ENCODE measurements around the gene PJA1. TPM values are rescaled to one million over a fixed set of nuclear protein-coding genes. Genes with fewer than 3 reads are reported as not detected.
A peak's percentile ranks its signal among the peaks of the same experiment; 100 is the strongest.

Gene PJA1
- polyA plus RNA-seq, 4 donors = 95.0 to 117 (median 101) TPM

- no peak for DNase-seq (ENCODE audit: low read depth in 4 of 4, low spot score in 3 of 4)
These were observed 20.2 kb downstream of the PJA1 start for GRCh38 chrX:69144838-69145680.

GRCh38 chrX:69143530-69143929, 21.7 kb downstream of the PJA1 start:
- no peak for DNase-seq (ENCODE audit: low read depth in 4 of 4, low spot score in 3 of 4)

GRCh38 chrX:69142788-69143469, 22.3 kb downstream of the PJA1 start:
- DNase-seq (ENCODE audit: low read depth in 4 of 4, low spot score in 3 of 4) = no peak

- DNase-seq (ENCODE audit: low read depth in 4 of 4, low spot score in 3 of 4) = no peak
These were observed 24.4 kb downstream of the PJA1 start for GRCh38 chrX:69140837-69141236.

- no peak for DNase-seq (ENCODE audit: low read depth in 4 of 4, low spot score in 3 of 4)
These were observed 25.7 kb downstream of the PJA1 start for GRCh38 chrX:69139516-69139915.

GRCh38 chrX:69138512-69138911, 26.7 kb downstream of the PJA1 start:
- no peak for DNase-seq (ENCODE audit: low read depth in 4 of 4, low spot score in 3 of 4)

- DNase-seq (ENCODE audit: low read depth in 4 of 4, low spot score in 3 of 4) = no peak
These were observed 27.2 kb downstream of the PJA1 start for GRCh38 chrX:69138118-69138390.

- peak in 1 of 4 donors; percentile 67 for DNase-seq (ENCODE audit: low read depth in 4 of 4, low spot score in 3 of 4)
These were observed 27.7 kb downstream of the PJA1 start for GRCh38 chrX:69137371-69138117.

- no peak for DNase-seq (ENCODE audit: low read depth in 4 of 4, low spot score in 3 of 4)
These were observed 28.5 kb downstream of the PJA1 start for GRCh38 chrX:69136546-69137331.

GRCh38 chrX:69133921-69134542, 31.2 kb downstream of the PJA1 start:
- peak in 1 of 4 donors; percentile 44 for DNase-seq (ENCODE audit: low read depth in 4 of 4, low spot score in 3 of 4)

GRCh38 chrX:69131886-69132285, 33.4 kb downstream of the PJA1 start:
- no peak for DNase-seq (ENCODE audit: low read depth in 4 of 4, low spot score in 3 of 4)

GRCh38 chrX:69130439-69130838, 34.8 kb downstream of the PJA1 start:
- DNase-seq (ENCODE audit: low read depth in 4 of 4, low spot score in 3 of 4) = no peak

GRCh38 chrX:69128588-69128987, 36.7 kb downstream of the PJA1 start:
- DNase-seq (ENCODE audit: low read depth in 4 of 4, low spot score in 3 of 4) = no peak

- no peak for DNase-seq (ENCODE audit: low read depth in 4 of 4, low spot score in 3 of 4)
These were observed 37.8 kb downstream of the PJA1 start for GRCh38 chrX:69127466-69127865.

- no peak for DNase-seq (ENCODE audit: low read depth in 4 of 4, low spot score in 3 of 4)
These were observed 38.6 kb downstream of the PJA1 start for GRCh38 chrX:69126642-69127041.

GRCh38 chrX:69125094-69125493, 40.2 kb downstream of the PJA1 start:
- DNase-seq (ENCODE audit: low read depth in 4 of 4, low spot score in 3 of 4) = no peak

- no peak for DNase-seq (ENCODE audit: low read depth in 4 of 4, low spot score in 3 of 4)
These were observed 41.1 kb downstream of the PJA1 start for GRCh38 chrX:69124108-69124507.

GRCh38 chrX:69123481-69123880, 41.8 kb downstream of the PJA1 start:
- no peak for DNase-seq (ENCODE audit: low read depth in 4 of 4, low spot score in 3 of 4)

- no peak for DNase-seq (ENCODE audit: low read depth in 4 of 4, low spot score in 3 of 4)
These were observed 43.8 kb downstream of the PJA1 start for GRCh38 chrX:69121321-69122000.

GRCh38 chrX:69120476-69120875, 44.8 kb downstream of the PJA1 start:
- DNase-seq (ENCODE audit: low read depth in 4 of 4, low spot score in 3 of 4) = no peak

Data from right renal pelvis (tissue), 4 donors.